GM12878 (cell line): Measurements from ENCODE around the gene VARS1. TPM values are rescaled to one million over a fixed set of nuclear protein-coding genes. Genes with fewer than 3 reads are reported as not detected.

Experiments
- ATF3 ChIP-seq: IDR thresholded peaks from 2 replicates; pipeline ENCODE4 v1.6.1; 2011; ENCODE audit warnings: low read depth, mild to moderate bottlenecking, low read length, moderate library complexity, borderline replicate concordance; ENCODE audit errors: extremely low read depth
- CBX5 ChIP-seq: sonication (generic); IDR thresholded peaks from 2 replicates; pipeline ENCODE4 v1.6.1; 2016; ENCODE audit warnings: low read depth, moderate library complexity, mild to moderate bottlenecking, inconsistent platforms
- FOXK2 ChIP-seq: fragments of 450-650 bp; IDR thresholded peaks from 2 replicates; pipeline ENCODE4 v1.6.1; 2017; ENCODE audit warnings: mild to moderate bottlenecking, moderate library complexity
- JUNB ChIP-seq: IDR thresholded peaks from 2 replicates; pipeline ENCODE4 v1.6.1; 2016; ENCODE audit warnings: antibody characterized with exemption, mild to moderate bottlenecking
- MEF2A ChIP-seq: IDR thresholded peaks from 2 replicates; pipeline ENCODE4 v1.6.1; 2011; ENCODE audit warnings: low read depth, mild to moderate bottlenecking, low read length, moderate library complexity; ENCODE audit not compliant: insufficient read depth
- MEF2B ChIP-seq: fragments of 450-650 bp; IDR thresholded peaks from 2 replicates; pipeline ENCODE4 v1.6.1; 2018; ENCODE audit warnings: mild to moderate bottlenecking, moderate library complexity; ENCODE audit not compliant: partially characterized antibody, poor library complexity, severe bottlenecking
- NFYA ChIP-seq: IDR thresholded peaks from 2 replicates; pipeline ENCODE4 v1.6.1; 2011; ENCODE audit warnings: low read depth, mild to moderate bottlenecking, low read length, improper control_type of control experiment, borderline replicate concordance
- NFYB ChIP-seq: IDR thresholded peaks from 2 replicates; pipeline ENCODE4 v1.6.1; 2011; ENCODE audit warnings: low read depth, mild to moderate bottlenecking, low read length, improper control_type of control experiment, moderate library complexity; ENCODE audit not compliant: insufficient read depth
- NR2F1 ChIP-seq: fragments of 450-650 bp; conservative IDR thresholded peaks from 2 replicates; pipeline ENCODE4 v1.6.1; 2017; ENCODE audit warnings: mild to moderate bottlenecking
- PKNOX1 ChIP-seq: fragments of 450-650 bp; IDR thresholded peaks from 2 replicates; pipeline ENCODE4 v1.6.1; 2016; ENCODE audit warnings: mild to moderate bottlenecking
- SMAD1 ChIP-seq: fragments of 450-650 bp; IDR thresholded peaks from 2 replicates; pipeline ENCODE4 v1.6.1; 2018; ENCODE audit warnings: mild to moderate bottlenecking, low read depth; ENCODE audit not compliant: partially characterized antibody
- SP1 ChIP-seq: IDR thresholded peaks from one replicate; pipeline ENCODE4 v1.6.1; 2011; ENCODE audit warnings: low read depth, low read length
- STAT1 ChIP-seq: fragments of 450-650 bp; conservative IDR thresholded peaks from 2 replicates; pipeline ENCODE4 v1.6.1; 2014; ENCODE audit warnings: antibody characterized with exemption, mild to moderate bottlenecking
- STAT3 ChIP-seq: IDR thresholded peaks from 2 replicates; pipeline ENCODE4 v1.6.1; 2011; ENCODE audit warnings: low read depth, low read length, improper control_type of control experiment
- WRNIP1 ChIP-seq: IDR thresholded peaks from 2 replicates; pipeline ENCODE4 v1.6.1; 2011; ENCODE audit warnings: low read depth, low read length, improper control_type of control experiment, borderline replicate concordance
- ZBED1 ChIP-seq: IDR thresholded peaks from 2 replicates; pipeline ENCODE4 v1.6.1; 2016; ENCODE audit warnings: borderline replicate concordance
- ZNF592 ChIP-seq: fragments of 450-650 bp; IDR thresholded peaks from 2 replicates; pipeline ENCODE4 v1.6.1; 2017; ENCODE audit warnings: mild to moderate bottlenecking, moderate library complexity
- polyA plus RNA-seq, 11 experiments: library from polyadenylated mRNA; depleted of rRNA in 4 of 11; unstranded in 6 of 11; stranded (reverse) in 5 of 11; fragments of >200 nt; fragmentation: Nextera tagmentation in 4 of 11; fragmentation: Illumina TruSeq in 1 of 11; extraction: Ambion mirVana in 4 of 11; extraction: Trizol in 1 of 11; gene quantifications; 1 replicate in 1 of 11; 2 replicates in 10 of 11; pipeline versions ENCODE4 v1.2.1 to v1.2.3, GENCODE V29; 2011 to 2016; ENCODE audit warnings: inconsistent platforms in 2 of 11, missing spikeins in 2 of 11, low read depth in 1 of 11
- total RNA-seq, 4 experiments: library from RNA; depleted of rRNA in 3 of 4; stranded (reverse); fragments of >200 nt in 3 of 4; fragmentation: Illumina TruSeq in 1 of 4; extraction: Trizol in 1 of 4; gene quantifications; 2 replicates each; pipeline versions ENCODE4 v1.2.1 to v1.2.3, GENCODE V29; 2013 to 2021
- TF ChIP-seq, protein P1 (sequence below), 3 experiments: IDR thresholded peaks in 2 of 3; conservative IDR thresholded peaks in 1 of 3; 2 replicates each; pipeline ENCODE4 v1.5.1; 2011; ENCODE audit warnings: low read depth in 3 of 3, low read length in 3 of 3, mild to moderate bottlenecking in 3 of 3, control low read depth in 2 of 3, moderate library complexity in 2 of 3, inconsistent platforms in 1 of 3, mixed read lengths in 1 of 3; ENCODE audit not compliant: control insufficient read depth in 2 of 3, insufficient read depth in 1 of 3; ENCODE audit errors: extremely low read depth in 1 of 3
- TF ChIP-seq, protein P2 (sequence below): fragments of 450-650 bp; IDR thresholded peaks from 2 replicates; pipeline ENCODE4 v1.6.1; 2017; ENCODE audit warnings: low read depth, mild to moderate bottlenecking, moderate library complexity

VARS1 gene
- total and polyA plus RNA-seq, 10 of the 15 experiments (the other 5 are each of a cell fraction or from before 2014, with no cell fraction given) = 1.2 to 243 (median 80.7) TPM

GRCh38 chr6:31806470-31807272, 11.1 kb upstream of the VARS1 start, which contains the start of gene LSM2 (continued):
- TF ChIP-seq, protein P1, sequence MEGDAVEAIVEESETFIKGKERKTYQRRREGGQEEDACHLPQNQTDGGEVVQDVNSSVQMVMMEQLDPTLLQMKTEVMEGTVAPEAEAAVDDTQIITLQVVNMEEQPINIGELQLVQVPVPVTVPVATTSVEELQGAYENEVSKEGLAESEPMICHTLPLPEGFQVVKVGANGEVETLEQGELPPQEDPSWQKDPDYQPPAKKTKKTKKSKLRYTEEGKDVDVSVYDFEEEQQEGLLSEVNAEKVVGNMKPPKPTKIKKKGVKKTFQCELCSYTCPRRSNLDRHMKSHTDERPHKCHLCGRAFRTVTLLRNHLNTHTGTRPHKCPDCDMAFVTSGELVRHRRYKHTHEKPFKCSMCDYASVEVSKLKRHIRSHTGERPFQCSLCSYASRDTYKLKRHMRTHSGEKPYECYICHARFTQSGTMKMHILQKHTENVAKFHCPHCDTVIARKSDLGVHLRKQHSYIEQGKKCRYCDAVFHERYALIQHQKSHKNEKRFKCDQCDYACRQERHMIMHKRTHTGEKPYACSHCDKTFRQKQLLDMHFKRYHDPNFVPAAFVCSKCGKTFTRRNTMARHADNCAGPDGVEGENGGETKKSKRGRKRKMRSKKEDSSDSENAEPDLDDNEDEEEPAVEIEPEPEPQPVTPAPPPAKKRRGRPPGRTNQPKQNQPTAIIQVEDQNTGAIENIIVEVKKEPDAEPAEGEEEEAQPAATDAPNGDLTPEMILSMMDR (IDR thresholded peaks at IDR 0.05 in 2 of 3, conservative IDR thresholded peaks at IDR 0.05 in 1 of 3; ENCODE audit: control insufficient read depth in 2 of 3, extremely low read depth in 1 of 3, insufficient read depth in 1 of 3, low read depth in 3 of 3, low read length in 3 of 3) = peak; percentile 24 to 34 (median 24); a peak in 3 of 6 replicates
- TF ChIP-seq ZNF592 (no peak), FOXK2 (no peak), PKNOX1 (peak; percentile 42), NFYA (no peak), MEF2A (no peak), STAT3 (no peak), STAT1 (0 out of 2 replicates have a peak, but pooled peaks have one; percentile 81), NFYB (no peak), WRNIP1 (no peak), NR2F1 (peak; percentile 74), CBX5 (no peak), SP1 (peak; percentile 54), MEF2B (peak; percentile 30), ATF3 (no peak), SMAD1 (peak; percentile 70), JUNB (no peak), ZBED1 (no peak)
- TF ChIP-seq, protein P2, sequence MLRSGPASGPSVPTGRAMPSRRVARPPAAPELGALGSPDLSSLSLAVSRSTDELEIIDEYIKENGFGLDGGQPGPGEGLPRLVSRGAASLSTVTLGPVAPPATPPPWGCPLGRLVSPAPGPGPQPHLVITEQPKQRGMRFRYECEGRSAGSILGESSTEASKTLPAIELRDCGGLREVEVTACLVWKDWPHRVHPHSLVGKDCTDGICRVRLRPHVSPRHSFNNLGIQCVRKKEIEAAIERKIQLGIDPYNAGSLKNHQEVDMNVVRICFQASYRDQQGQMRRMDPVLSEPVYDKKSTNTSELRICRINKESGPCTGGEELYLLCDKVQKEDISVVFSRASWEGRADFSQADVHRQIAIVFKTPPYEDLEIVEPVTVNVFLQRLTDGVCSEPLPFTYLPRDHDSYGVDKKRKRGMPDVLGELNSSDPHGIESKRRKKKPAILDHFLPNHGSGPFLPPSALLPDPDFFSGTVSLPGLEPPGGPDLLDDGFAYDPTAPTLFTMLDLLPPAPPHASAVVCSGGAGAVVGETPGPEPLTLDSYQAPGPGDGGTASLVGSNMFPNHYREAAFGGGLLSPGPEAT = peak; percentile 79
